IMR-90 (cell line): ENCODE measurements around the gene DLK2. TPM values are rescaled to one million over a fixed set of nuclear protein-coding genes. Genes with fewer than 3 reads are reported as not detected.

Experiments
- ATAC-seq: fragments of 200-7000 bp; cut with Tn5 transposase; 2 replicates; pipeline ENCODE4 v1.9.1; 2020; ENCODE audit warnings: low read depth, mild to moderate bottlenecking, moderate library complexity
- BruUV-seq: library from RNA; stranded (reverse); fragments of 400-500 nt; replicated peaks from 2 replicates; lab custom pipeline; 2021; lab: Mats Ljungman, UMichigan
- CTCF ChIA-PET: fragments of 300-600 bp; formaldehyde crosslinking; extraction: SDS; loops from one replicate; lab custom pipeline; 2021; ENCODE audit warnings: antibody characterized with exemption; lab: Yijun Ruan, JAX
- POLR2A ChIA-PET: fragments of 300-600 bp; sonication (Branson Sonifier 250); formaldehyde crosslinking; loops from one replicate; lab custom pipeline; 2022; ENCODE audit warnings: antibody characterized with exemption; ENCODE audit not compliant: unreplicated experiment; lab: Charles Lee
- DNase-seq: peaks from one replicate; pipeline ENCODE4 v3.0.0; 2013
- H2AFZ ChIP-seq: replicated peaks from 2 replicates; pipeline ENCODE3; 2013; ENCODE audit warnings: low read length, mild to moderate bottlenecking; ENCODE audit not compliant: poor library complexity
- H2AK5ac ChIP-seq: 2 replicates; pipeline ENCODE4 v1.6.1; 2013; ENCODE audit warnings: low read depth, low read length, inconsistent platforms
- H2AK9ac ChIP-seq: replicated peaks from 2 replicates; pipeline ENCODE3; 2013; ENCODE audit warnings: mild to moderate bottlenecking, low read depth, low read length, moderate library complexity; ENCODE audit not compliant: poor library complexity
- H2BK120ac ChIP-seq: 2 replicates; pipeline ENCODE4 v1.6.1; 2013; ENCODE audit warnings: low read depth, low read length, inconsistent platforms
- H2BK15ac ChIP-seq: 3 replicates; pipeline ENCODE4 v1.6.1; 2013; ENCODE audit warnings: low read depth, low read length, inconsistent platforms
- H2BK20ac ChIP-seq: 2 replicates; pipeline ENCODE4 v1.6.1; 2013; ENCODE audit warnings: low read depth, mild to moderate bottlenecking, inconsistent platforms, low read length, moderate library complexity
- H2BK5ac ChIP-seq: 2 replicates; pipeline ENCODE4 v1.6.1; 2013; ENCODE audit warnings: mild to moderate bottlenecking, low read depth, low read length, inconsistent platforms; ENCODE audit not compliant: poor library complexity, severe bottlenecking
- H3K14ac ChIP-seq: replicated peaks from 2 replicates; pipeline ENCODE4 v1.6.1; 2013; ENCODE audit warnings: low read depth, low read length, inconsistent platforms
- H3K18ac ChIP-seq: 2 replicates; pipeline ENCODE4 v1.6.1; 2013; ENCODE audit warnings: low read depth, low read length, control low read depth
- H3K23ac ChIP-seq: 2 replicates; pipeline ENCODE4 v1.6.1; 2013; ENCODE audit warnings: low read depth, low read length, inconsistent platforms
- H3K27ac ChIP-seq: 2 replicates; pipeline ENCODE4 v1.5.1; 2013; ENCODE audit warnings: mild to moderate bottlenecking, control low read depth, low read length; ENCODE audit not compliant: insufficient read depth
- H3K27me3 ChIP-seq: 2 replicates; pipeline ENCODE4 v1.6.1; 2013; ENCODE audit warnings: low read length; ENCODE audit not compliant: control insufficient read depth, insufficient read depth
- H3K36me3 ChIP-seq: 2 replicates; pipeline ENCODE4 v1.6.1; 2013; ENCODE audit warnings: low read length, mixed read lengths; ENCODE audit not compliant: control insufficient read depth, insufficient read depth
- H3K4ac ChIP-seq: 2 replicates; pipeline ENCODE4 v1.6.1; 2013; ENCODE audit warnings: low read depth, low read length, inconsistent platforms
- H3K4me1 ChIP-seq: 2 replicates; pipeline ENCODE4 v1.6.1; 2013; ENCODE audit warnings: low read length, mixed read lengths; ENCODE audit not compliant: control insufficient read depth, insufficient read depth
- H3K4me2 ChIP-seq: 2 replicates; pipeline ENCODE4 v1.6.1; 2013; ENCODE audit warnings: low read depth, mild to moderate bottlenecking, control low read depth, low read length, moderate library complexity
- H3K4me3 ChIP-seq: 2 replicates; pipeline ENCODE4 v1.5.1; 2013; ENCODE audit warnings: low read depth, mild to moderate bottlenecking, control low read depth, low read length, moderate library complexity; ENCODE audit not compliant: insufficient read depth
- H3K56ac ChIP-seq: 2 replicates; pipeline ENCODE4 v1.6.1; 2013; ENCODE audit warnings: low read length, inconsistent platforms; ENCODE audit not compliant: insufficient read depth; ENCODE audit errors: extremely low read depth
- H3K79me1 ChIP-seq, 2 experiments: 2 replicates each; pipeline ENCODE4 v1.6.1; 2013; ENCODE audit warnings: low read length in 2 of 2, inconsistent platforms in 1 of 2, low read depth in 1 of 2
- H3K9ac ChIP-seq: 2 replicates; pipeline ENCODE4 v1.6.1; 2013; ENCODE audit warnings: low read depth, low read length, control low read depth
- H3K9me1 ChIP-seq: 2 replicates; pipeline ENCODE4 v1.6.1; 2013; ENCODE audit warnings: low read length, inconsistent platforms; ENCODE audit not compliant: insufficient read depth
- H3K9me3 ChIP-seq: 2 replicates; pipeline ENCODE4 v1.6.1; 2013; ENCODE audit warnings: low read length; ENCODE audit not compliant: control insufficient read depth, insufficient read depth
- H4K20me1 ChIP-seq: 2 replicates; pipeline ENCODE4 v1.6.1; 2013; ENCODE audit warnings: low read length, inconsistent platforms; ENCODE audit not compliant: insufficient read depth
- H4K5ac ChIP-seq: 2 replicates; pipeline ENCODE4 v1.6.1; 2013; ENCODE audit warnings: mild to moderate bottlenecking, low read depth, low read length, control low read depth
- H4K8ac ChIP-seq, 2 experiments: 2 replicates each; pipeline ENCODE4 v1.6.1; 2013; ENCODE audit warnings: low read depth in 2 of 2, low read length in 2 of 2, control low read depth in 1 of 2, inconsistent platforms in 1 of 2
- H4K91ac ChIP-seq: 2 replicates; pipeline ENCODE4 v1.6.1; 2013; ENCODE audit warnings: low read depth, low read length, inconsistent platforms; ENCODE audit not compliant: insufficient read depth
- BHLHE40 ChIP-seq: fragments of 150-350 bp; IDR thresholded peaks from 2 replicates; pipeline ENCODE4 v1.6.1; 2016; ENCODE audit warnings: mild to moderate bottlenecking, low read depth, low read length
- CEBPB ChIP-seq: IDR thresholded peaks from 2 replicates; pipeline ENCODE4 v1.6.1; 2012; ENCODE audit warnings: low read depth, low read length, improper control_type of control experiment
- CHD1 ChIP-seq: IDR thresholded peaks from 2 replicates; pipeline ENCODE4 v1.6.1; 2012; ENCODE audit warnings: low read depth, low read length, improper control_type of control experiment
- CTCF ChIP-seq: conservative IDR thresholded peaks from 2 replicates; pipeline ENCODE4 v1.5.1; 2012; ENCODE audit warnings: mild to moderate bottlenecking, low read depth, low read length, improper control_type of control experiment
- ELK1 ChIP-seq: fragments of 150-350 bp; IDR thresholded peaks from 2 replicates; pipeline ENCODE4 v1.6.1; 2016; ENCODE audit warnings: low read depth, mild to moderate bottlenecking, low read length, moderate library complexity, borderline replicate concordance
- FOS ChIP-seq: fragments of 150-350 bp; IDR thresholded peaks from 2 replicates; pipeline ENCODE4 v1.6.1; 2016; ENCODE audit warnings: low read depth, low read length
- MAFK ChIP-seq: IDR thresholded peaks from 2 replicates; pipeline ENCODE4 v1.6.1; 2012; ENCODE audit warnings: low read depth, low read length, improper control_type of control experiment
- MAZ ChIP-seq: IDR thresholded peaks from 2 replicates; pipeline ENCODE4 v1.6.1; 2012; ENCODE audit warnings: low read depth, mild to moderate bottlenecking, low read length, improper control_type of control experiment, moderate library complexity, borderline replicate concordance
- MXI1 ChIP-seq: IDR thresholded peaks from 2 replicates; pipeline ENCODE4 v1.6.1; 2012; ENCODE audit warnings: low read depth, mild to moderate bottlenecking, low read length, moderate library complexity, borderline replicate concordance
- NFE2L2 ChIP-seq: fragments of 150-350 bp; IDR thresholded peaks from 2 replicates; pipeline ENCODE4 v1.6.1; 2016; ENCODE audit warnings: low read depth, mild to moderate bottlenecking, low read length
- POLR2A ChIP-seq: IDR thresholded peaks from 2 replicates; pipeline ENCODE4 v1.6.1; 2012; ENCODE audit warnings: mild to moderate bottlenecking, low read depth, low read length
- RAD21 ChIP-seq: IDR thresholded peaks from 2 replicates; pipeline ENCODE4 v1.6.1; 2012; ENCODE audit warnings: low read length, improper control_type of control experiment
- RCOR1 ChIP-seq: IDR thresholded peaks from 2 replicates; pipeline ENCODE4 v1.6.1; 2012; ENCODE audit warnings: mild to moderate bottlenecking, low read length, improper control_type of control experiment; ENCODE audit not compliant: insufficient replicate concordance
- RFX5 ChIP-seq: IDR thresholded peaks from 2 replicates; pipeline ENCODE4 v1.8.0; 2012; ENCODE audit warnings: low read depth, mild to moderate bottlenecking, low read length, moderate library complexity
- SMC3 ChIP-seq: fragments of 150-350 bp; IDR thresholded peaks from 2 replicates; pipeline ENCODE4 v1.6.1; 2016; ENCODE audit warnings: low read depth, mild to moderate bottlenecking, antibody characterized with exemption, low read length, moderate library complexity
- WGBS, 2 experiments: methylation state at CpG; one replicate each; pipeline versions ENCODE4 v1.1.5 to v1.1.7; 2013; ENCODE audit warnings: missing lambda C conversion rate in 2 of 2; ENCODE audit not compliant: insufficient read length in 1 of 2; ENCODE audit errors: extremely low coverage in 2 of 2; 5-methylcytosine and 5-hydroxymethylcytosine counted together
- dilution Hi-C: fragments of 300-500 bp; cut with HindIII; formaldehyde crosslinking; loops from one replicate; pipeline ENCODE4 v1.14.3; 2018; ENCODE audit warnings: low sequenced_read_pairs; ENCODE audit not compliant: unreplicated experiment
- in situ Hi-C: fragments of 300-500 bp; cut with MboI; formaldehyde crosslinking; loops from 3 replicates; pipeline ENCODE4 v1.14.3; 2019; ENCODE audit warnings: low sequenced_read_pairs, inconsistent platforms, mixed read lengths
- intact Hi-C: fragments of 100-400 bp; cut with micrococcal nuclease; formaldehyde crosslinking; loops from 2 replicates; pipeline ENCODE4 v1.10.0; 2022
- polyA plus RNA-seq, 3 experiments: library from polyadenylated mRNA; depleted of rRNA; stranded (reverse); fragments of >200 nt; gene quantifications; 2 replicates each; pipeline ENCODE4 v1.2.3, GENCODE V29; 2012; ENCODE audit warnings: low replicate concordance in 1 of 3
- total RNA-seq: library from RNA; depleted of rRNA; stranded (reverse); fragments of >200 nt; gene quantifications from 2 replicates; pipeline ENCODE4 v1.2.3, GENCODE V29; 2012

Gene DLK2
- total and polyA plus RNA-seq, 2 of the 4 experiments (the other 2 are of a cell fraction) = 0.90 to 2.8 TPM

- dilution Hi-C loops (no loop called here), intact Hi-C loops (no loop called here), in situ Hi-C loops (no loop called here)
- TF ChIP-seq RFX5 (no peak), CEBPB (no peak), NFE2L2 (no peak), RCOR1 (no peak), CHD1 (no peak), POLR2A (no peak), ELK1 (no peak), MXI1 (no peak), BHLHE40 (no peak), CTCF (no peak), MAZ (no peak), FOS (no peak), MAFK (no peak), SMC3 (no peak), RAD21 (no peak)
- Histone ChIP-seq H3K36me3 (no peaks in the 10 kb centered on the region), H4K8ac (no peak overlapping the region), H2BK120ac (no peak overlapping the region), H2BK5ac (no peak overlapping the region), H3K9me3 (no peaks in the 10 kb centered on the region), H2AK9ac (no peak overlapping the region), H3K4ac (no peak overlapping the region), H3K27me3 (peaks cover 19% of the 10 kb centered on the region), H2AK5ac (no peak overlapping the region), H2AFZ (peak overlapping the region; percentile 23), H3K4me1 (no peaks in the 10 kb centered on the region), H2BK15ac (no peak overlapping the region), H3K18ac (no peak overlapping the region), H4K91ac (no peak overlapping the region), H4K5ac (no peak overlapping the region), H3K9me1 (no peaks in the 10 kb centered on the region), H3K79me1 (no peaks in the 10 kb centered on the region), H3K4me3 (no peak overlapping the region), H3K9ac (no peak overlapping the region), H3K23ac (peak overlapping the region; percentile 73; the same call in 1 of the 2 replicates), H2BK20ac (no peak overlapping the region), H3K56ac (no peak overlapping the region), H4K20me1 (no peaks in the 10 kb centered on the region), H3K4me2 (no peak overlapping the region), H3K27ac (no peak overlapping the region), H3K14ac (no peak overlapping the region)
- ATAC-seq (no peak), DNase-seq (no peak)
- no TSS peak for BruUV-seq
- ChIA-PET CTCF (interaction anchor here (0.7 kb wide), 1 partner anchor 37 kb away, joined by 3 read pairs; no protein-coding TSS in a partner anchor), POLR2A (no interaction called here)
- WGBS, 2 experiments = 29% methylated on average over 1 of the region's 1 CpG; no CpG with 5 or more reads in 1 of the 2 experiments
Measured at GRCh38 chr6:43471399-43471798, 16.1 kb upstream of the DLK2 start.
